Neural cell (in vitro differentiated cells): ENCODE measurements around the gene HTR3A. TPM values are rescaled to one million over a fixed set of nuclear protein-coding genes. Genes with fewer than 3 reads are reported as not detected.

ENCODE experiments used
- H2AFZ ChIP-seq: fragments of 200-600, 300-800 bp; sonication (generic), shearing (Covaris generic); 2 replicates; pipeline ENCODE4 v1.6.0; 2014; ENCODE audit warnings: low read depth, mild to moderate bottlenecking, antibody characterized with exemption, low read length, moderate library complexity
- H3F3A ChIP-seq: fragments of 200-600 bp; shearing (Covaris generic); 2 replicates; pipeline ENCODE4 v1.6.1; 2016; ENCODE audit warnings: mild to moderate bottlenecking, moderate library complexity, mixed read lengths, antibody characterized with exemption, low read length; ENCODE audit not compliant: insufficient read depth, poor library complexity, severe bottlenecking
- H3K27ac ChIP-seq: fragments of 200-600, 300-800 bp; sonication (generic), shearing (Covaris generic); 2 replicates; pipeline ENCODE4 v1.5.1; 2014; ENCODE audit warnings: mild to moderate bottlenecking, low read length, moderate library complexity
- H3K27me3 ChIP-seq: fragments of 300-800, 200-600 bp; sonication (generic), shearing (Covaris generic); 2 replicates; pipeline ENCODE4 v1.6.0; 2014; ENCODE audit warnings: mild to moderate bottlenecking, low read depth, low read length, moderate library complexity; ENCODE audit not compliant: insufficient read depth
- H3K36me3 ChIP-seq: fragments of 300-800, 200-600 bp; sonication (generic), shearing (Covaris generic); 2 replicates; pipeline ENCODE4 v1.5.1; 2014; ENCODE audit warnings: mild to moderate bottlenecking, antibody characterized with exemption, low read length, moderate library complexity; ENCODE audit not compliant: insufficient read depth
- H3K4me2 ChIP-seq: fragments of 300-800, 200-600 bp; sonication (generic), shearing (Covaris generic); 2 replicates; pipeline ENCODE4 v1.6.0; 2014; ENCODE audit warnings: mild to moderate bottlenecking, low read length
- H3K4me3 ChIP-seq: fragments of 300-800, 200-600 bp; sonication (generic), shearing (Covaris generic); 2 replicates; pipeline ENCODE4 v1.5.1; 2014; ENCODE audit warnings: mild to moderate bottlenecking, low read length, moderate library complexity
- H3K79me2 ChIP-seq: fragments of 200-600 bp; shearing (Covaris generic); replicated peaks from 2 replicates; pipeline ENCODE4 v1.6.0; 2014; ENCODE audit warnings: mild to moderate bottlenecking, low read length, moderate library complexity; ENCODE audit not compliant: insufficient read depth
- H3K9ac ChIP-seq: fragments of 300-800, 200-600 bp; sonication (generic), shearing (Covaris generic); 2 replicates; pipeline ENCODE4 v1.6.1; 2016; ENCODE audit warnings: mild to moderate bottlenecking, low read length, mixed read lengths
- H3K9me2 ChIP-seq: fragments of 200-600 bp; shearing (Covaris generic); 2 replicates; pipeline ENCODE4 v1.6.1; 2016; ENCODE audit warnings: mild to moderate bottlenecking, low read length, mixed read lengths; ENCODE audit not compliant: insufficient read depth
- H3K9me3 ChIP-seq: fragments of 200-600, 300-800 bp; sonication (generic), shearing (Covaris generic); 2 replicates; pipeline ENCODE4 v1.6.1; 2016; ENCODE audit warnings: mild to moderate bottlenecking, mixed run types, low read length, moderate library complexity, mixed read lengths
- H4K20me1 ChIP-seq: fragments of 200-600 bp; shearing (Covaris generic); 2 replicates; pipeline ENCODE4 v1.6.1; 2016; ENCODE audit warnings: mild to moderate bottlenecking, mixed run types; ENCODE audit not compliant: insufficient read depth
- CTCF ChIP-seq: fragments of 450-650 bp; IDR thresholded peaks from 2 replicates; pipeline ENCODE4 v1.5.1; 2014; ENCODE audit warnings: antibody characterized with exemption, mild to moderate bottlenecking, moderate library complexity; ENCODE audit not compliant: poor library complexity, severe bottlenecking
- EP300 ChIP-seq: fragments of 450-650 bp; conservative IDR thresholded peaks from 2 replicates; pipeline ENCODE4 v1.6.1; 2014; ENCODE audit warnings: antibody characterized with exemption, mild to moderate bottlenecking, moderate library complexity; ENCODE audit not compliant: poor library complexity, severe bottlenecking
- EZH2 ChIP-seq: fragments of 200-600, 300-800 bp; shearing (Covaris generic), sonication (generic); IDR thresholded peaks from 2 replicates; pipeline ENCODE4 v1.6.1; 2014; ENCODE audit warnings: antibody characterized with exemption, low read length, borderline replicate concordance, mild to moderate bottlenecking; ENCODE audit not compliant: insufficient read depth, poor library complexity, severe bottlenecking
- MXI1 ChIP-seq: fragments of 450-650 bp; conservative IDR thresholded peaks from 2 replicates; pipeline ENCODE4 v1.6.1; 2014; ENCODE audit warnings: antibody characterized with exemption, mild to moderate bottlenecking; ENCODE audit not compliant: poor library complexity, severe bottlenecking
- POLR2AphosphoS5 ChIP-seq: IDR thresholded peaks from 2 replicates; pipeline ENCODE4 v1.6.1; 2012
- RAD21 ChIP-seq: fragments of 450-650 bp; conservative IDR thresholded peaks from 2 replicates; pipeline ENCODE4 v1.6.1; 2014; ENCODE audit warnings: antibody characterized with exemption, mild to moderate bottlenecking, moderate library complexity
- REST ChIP-seq: IDR thresholded peaks from 2 replicates; pipeline ENCODE4 v1.6.1; 2012; ENCODE audit warnings: borderline replicate concordance
- SMC3 ChIP-seq: fragments of 450-650 bp; conservative IDR thresholded peaks from 2 replicates; pipeline ENCODE4 v1.6.1; 2014; ENCODE audit warnings: antibody characterized with exemption, mild to moderate bottlenecking, moderate library complexity; ENCODE audit not compliant: poor library complexity
- TAF1 ChIP-seq: IDR thresholded peaks from 2 replicates; pipeline ENCODE4 v1.6.1; 2012; ENCODE audit warnings: low read depth
- polyA plus RNA-seq: library from polyadenylated mRNA; depleted of rRNA; stranded (reverse); fragments of >200 nt; gene quantifications from 2 replicates; pipeline ENCODE4 v1.2.3, GENCODE V29; 2014

The HTR3A gene
- polyA plus RNA-seq, 1 donor from 2014 or later: not detected

GRCh38 chr11:113947994-113948393, 26.9 kb upstream of the HTR3A start:
- no peaks in the 10 kb centered on the region for H4K20me1 ChIP-seq
- no peak overlapping the region for H3K27ac ChIP-seq
- H3K9me2 ChIP-seq: no peaks in the 10 kb centered on the region
- TF ChIP-seq CTCF: no peak
- TF ChIP-seq MXI1: no peak
- TF ChIP-seq SMC3: no peak
- TF ChIP-seq EP300: no peak
- TF ChIP-seq TAF1: no peak
- TF ChIP-seq POLR2AphosphoS5: no peak
- no peak for TF ChIP-seq RAD21
- no peak for TF ChIP-seq EZH2
- TF ChIP-seq REST: no peak
- H3F3A ChIP-seq: no peaks in the 10 kb centered on the region
- H3K9ac ChIP-seq: no peak overlapping the region
- H3K36me3 ChIP-seq: no peaks in the 10 kb centered on the region
- H3K27me3 ChIP-seq: no peaks in the 10 kb centered on the region
- no peak overlapping the region for H2AFZ ChIP-seq
- H3K9me3 ChIP-seq: no peaks in the 10 kb centered on the region
- H3K79me2 ChIP-seq: no peaks in the 10 kb centered on the region
- no peak overlapping the region for H3K4me3 ChIP-seq
- no peak overlapping the region for H3K4me2 ChIP-seq

GRCh38 chr11:113949891-113950290, 25.0 kb upstream of the HTR3A start:
- no peaks in the 10 kb centered on the region for H3K36me3 ChIP-seq
- TF ChIP-seq MXI1 (no peak), TAF1 (no peak), SMC3 (no peak), CTCF (no peak), POLR2AphosphoS5 (no peak), RAD21 (no peak), EP300 (no peak), EZH2 (no peak)
- no peaks in the 10 kb centered on the region for H3F3A ChIP-seq
- H3K27me3 ChIP-seq: no peaks in the 10 kb centered on the region
- no peak overlapping the region for H3K9ac ChIP-seq
- no peak overlapping the region for H3K27ac ChIP-seq
- no peaks in the 10 kb centered on the region for H3K9me3 ChIP-seq
- H3K9me2 ChIP-seq: no peaks in the 10 kb centered on the region
- no peak overlapping the region for H3K4me2 ChIP-seq
- H2AFZ ChIP-seq: no peak overlapping the region
- H4K20me1 ChIP-seq: no peaks in the 10 kb centered on the region
- no peaks in the 10 kb centered on the region for H3K79me2 ChIP-seq
- no peak overlapping the region for H3K4me3 ChIP-seq
